Astrocyte of the cerebellum (primary cell): ENCODE results near the gene SEC16B.

Experiments used
- DNase-seq: peaks from one replicate; pipeline ENCODE4 v3.0.0-alpha.2; 2011; ENCODE audit warnings: low read depth
- H3K4me3 ChIP-seq: 2 replicates; pipeline ENCODE4 v1.5.1; 2011; ENCODE audit warnings: mild to moderate bottlenecking, low read depth, low read length, moderate library complexity
- in situ Hi-C: cut with HindIII; loops from 2 replicates; pipeline ENCODE4 v1.10.0; 2017; ENCODE audit warnings: low sequenced_read_pairs
- TF ChIP-seq, protein P1 (sequence below): IDR thresholded peaks from 2 replicates; pipeline ENCODE4 v1.5.1; 2012; ENCODE audit warnings: low read length, low read depth, moderate library complexity, mild to moderate bottlenecking; ENCODE audit errors: missing control alignments

The SEC16B gene

GRCh38 chr1:177897998-177898654, 71.7 kb downstream of the SEC16B start:
- DNase-seq, result no peak
- H3K4me3 ChIP-seq, result no peak overlapping the region
- in situ Hi-C loops, result no loop called here
- TF ChIP-seq, protein P1, sequence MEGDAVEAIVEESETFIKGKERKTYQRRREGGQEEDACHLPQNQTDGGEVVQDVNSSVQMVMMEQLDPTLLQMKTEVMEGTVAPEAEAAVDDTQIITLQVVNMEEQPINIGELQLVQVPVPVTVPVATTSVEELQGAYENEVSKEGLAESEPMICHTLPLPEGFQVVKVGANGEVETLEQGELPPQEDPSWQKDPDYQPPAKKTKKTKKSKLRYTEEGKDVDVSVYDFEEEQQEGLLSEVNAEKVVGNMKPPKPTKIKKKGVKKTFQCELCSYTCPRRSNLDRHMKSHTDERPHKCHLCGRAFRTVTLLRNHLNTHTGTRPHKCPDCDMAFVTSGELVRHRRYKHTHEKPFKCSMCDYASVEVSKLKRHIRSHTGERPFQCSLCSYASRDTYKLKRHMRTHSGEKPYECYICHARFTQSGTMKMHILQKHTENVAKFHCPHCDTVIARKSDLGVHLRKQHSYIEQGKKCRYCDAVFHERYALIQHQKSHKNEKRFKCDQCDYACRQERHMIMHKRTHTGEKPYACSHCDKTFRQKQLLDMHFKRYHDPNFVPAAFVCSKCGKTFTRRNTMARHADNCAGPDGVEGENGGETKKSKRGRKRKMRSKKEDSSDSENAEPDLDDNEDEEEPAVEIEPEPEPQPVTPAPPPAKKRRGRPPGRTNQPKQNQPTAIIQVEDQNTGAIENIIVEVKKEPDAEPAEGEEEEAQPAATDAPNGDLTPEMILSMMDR, result no peak

DNA sequence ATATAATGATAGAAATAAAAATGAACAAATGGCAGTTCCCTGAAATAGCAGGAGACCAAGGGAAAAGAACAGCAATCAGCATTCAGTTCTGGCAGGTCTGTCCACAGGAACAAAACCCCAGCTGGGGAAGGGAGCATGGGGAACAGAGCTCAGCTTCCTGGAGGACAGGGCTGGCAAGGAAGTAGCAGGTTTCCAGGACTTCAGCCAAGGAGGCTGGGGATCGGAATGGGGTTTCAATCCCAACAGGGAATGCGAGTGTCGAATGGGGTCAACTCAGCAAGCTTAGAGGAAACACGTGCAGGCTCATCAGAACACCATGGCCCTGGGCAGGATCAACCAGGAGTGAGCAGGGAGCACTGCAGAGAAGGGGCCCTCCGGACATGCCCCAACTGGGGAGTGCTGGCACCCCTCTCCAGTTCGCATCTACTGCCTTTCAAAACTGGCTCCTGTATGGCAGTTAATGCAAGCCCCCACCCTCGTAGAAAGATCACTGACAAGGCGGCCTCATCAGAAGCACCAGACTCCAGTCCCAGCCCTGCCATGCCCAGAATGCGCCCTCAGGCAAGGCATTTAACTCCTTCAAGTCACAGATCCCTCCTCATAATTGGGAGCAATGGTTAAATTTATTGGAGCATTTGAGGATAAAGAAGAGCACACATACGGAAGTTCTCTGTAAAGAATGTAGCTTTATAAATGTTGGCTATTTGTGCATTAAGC, 72.4 kb downstream of the SEC16B start:
- TF ChIP-seq, protein P1, result no peak
- DNase-seq, result no peak
- in situ Hi-C loops, result no loop called here
- no peak overlapping the region for H3K4me3 ChIP-seq
